Measurements from ENCODE around the gene ANXA2.

ANXA2 gene

DNA sequence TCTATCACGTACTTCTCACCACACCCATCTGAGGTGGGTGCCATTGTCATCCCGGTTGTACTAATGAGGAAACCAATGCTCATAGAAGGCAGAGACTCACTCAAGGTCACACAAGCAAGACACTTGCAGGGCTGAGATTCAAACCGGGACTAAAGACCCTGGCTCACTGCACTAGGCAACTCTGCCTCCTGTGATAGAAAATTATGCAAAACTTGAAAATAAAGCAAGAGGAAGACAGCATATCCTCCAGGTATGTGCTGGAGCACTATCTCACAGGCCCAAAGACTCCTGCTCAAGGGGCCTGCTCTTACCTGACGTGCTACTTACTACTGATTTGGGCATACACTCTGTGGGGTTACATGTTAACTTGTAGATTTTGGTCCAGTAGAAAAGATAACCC lies 25.6 kb downstream of the ANXA2 start:
- TF ChIP-seq, protein P1, sequence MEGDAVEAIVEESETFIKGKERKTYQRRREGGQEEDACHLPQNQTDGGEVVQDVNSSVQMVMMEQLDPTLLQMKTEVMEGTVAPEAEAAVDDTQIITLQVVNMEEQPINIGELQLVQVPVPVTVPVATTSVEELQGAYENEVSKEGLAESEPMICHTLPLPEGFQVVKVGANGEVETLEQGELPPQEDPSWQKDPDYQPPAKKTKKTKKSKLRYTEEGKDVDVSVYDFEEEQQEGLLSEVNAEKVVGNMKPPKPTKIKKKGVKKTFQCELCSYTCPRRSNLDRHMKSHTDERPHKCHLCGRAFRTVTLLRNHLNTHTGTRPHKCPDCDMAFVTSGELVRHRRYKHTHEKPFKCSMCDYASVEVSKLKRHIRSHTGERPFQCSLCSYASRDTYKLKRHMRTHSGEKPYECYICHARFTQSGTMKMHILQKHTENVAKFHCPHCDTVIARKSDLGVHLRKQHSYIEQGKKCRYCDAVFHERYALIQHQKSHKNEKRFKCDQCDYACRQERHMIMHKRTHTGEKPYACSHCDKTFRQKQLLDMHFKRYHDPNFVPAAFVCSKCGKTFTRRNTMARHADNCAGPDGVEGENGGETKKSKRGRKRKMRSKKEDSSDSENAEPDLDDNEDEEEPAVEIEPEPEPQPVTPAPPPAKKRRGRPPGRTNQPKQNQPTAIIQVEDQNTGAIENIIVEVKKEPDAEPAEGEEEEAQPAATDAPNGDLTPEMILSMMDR (conservative IDR thresholded peaks at IDR 0.05; ENCODE audit: control insufficient read depth, insufficient read depth, low read depth, low read length): no peak
- H3K4me3 ChIP-seq (ENCODE audit: control insufficient read depth, low read depth, low read length): no peak overlapping the region
- no peak for DNase-seq (ENCODE audit: low read depth)

DNA sequence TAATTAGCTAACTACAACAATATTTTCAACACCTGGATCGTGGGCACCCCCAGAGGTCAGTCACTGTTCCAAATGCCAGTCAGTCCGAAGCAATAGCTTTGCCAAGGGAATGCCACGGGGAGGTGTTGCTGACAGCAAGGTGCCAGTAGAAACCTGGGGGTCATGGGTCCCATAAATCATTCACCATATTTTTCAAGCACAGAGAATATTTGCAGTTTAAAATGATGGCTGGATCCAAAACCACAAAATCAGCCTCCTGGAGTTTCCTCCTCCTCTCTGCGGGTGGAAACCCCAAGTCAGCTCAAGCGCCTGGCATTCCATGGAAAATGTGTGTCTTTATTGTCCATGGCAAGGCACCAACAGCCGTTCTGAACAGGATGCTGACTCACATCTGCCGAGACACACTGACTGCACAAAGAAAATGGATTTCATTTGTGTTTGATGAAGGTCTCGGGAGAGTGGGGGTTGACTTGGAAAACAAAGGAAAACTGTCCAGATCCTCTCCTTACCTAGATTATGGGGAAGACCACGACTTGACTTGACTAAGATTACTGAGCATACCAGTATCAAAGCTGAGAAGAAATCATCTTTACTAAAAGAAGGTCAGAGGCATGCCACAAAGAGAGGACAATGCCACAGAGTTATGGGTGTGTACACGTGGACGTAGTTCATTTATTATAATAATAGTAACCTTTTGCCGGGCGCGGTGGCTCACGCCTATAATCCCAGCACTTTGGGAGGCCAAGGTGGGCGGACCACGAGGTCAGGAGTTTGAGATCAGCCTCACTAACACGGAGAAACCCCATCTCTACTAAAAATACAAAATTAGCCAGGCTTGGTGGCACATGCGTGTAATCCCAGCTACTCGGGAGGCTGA lies 26.4 kb downstream of the ANXA2 start:
- DNase-seq (ENCODE audit: low read depth): peak; percentile 99
- H3K4me3 ChIP-seq (ENCODE audit: control insufficient read depth, low read depth, low read length): no peak overlapping the region
- TF ChIP-seq, protein P1 (conservative IDR thresholded peaks at IDR 0.05; ENCODE audit: control insufficient read depth, insufficient read depth, low read depth, low read length): no peak

DNA sequence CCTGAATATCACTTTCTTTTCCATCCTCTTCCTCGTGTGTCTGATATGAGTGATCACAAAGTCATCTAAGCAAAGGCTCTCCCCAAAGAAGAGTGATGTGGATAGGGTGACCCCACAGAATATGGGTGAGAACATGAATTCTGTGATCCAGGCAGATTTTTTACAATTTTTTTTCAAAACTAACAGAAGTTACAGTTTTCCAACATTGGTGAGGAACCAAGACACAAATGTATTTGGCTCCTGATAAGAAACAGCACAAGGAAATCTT lies 27.0 kb downstream of the ANXA2 start:
- TF ChIP-seq, protein P1 (conservative IDR thresholded peaks at IDR 0.05; ENCODE audit: control insufficient read depth, insufficient read depth, low read depth, low read length): no peak
- no peak overlapping the region for H3K4me3 ChIP-seq (ENCODE audit: control insufficient read depth, low read depth, low read length)
- DNase-seq (ENCODE audit: low read depth): no peak

DNA sequence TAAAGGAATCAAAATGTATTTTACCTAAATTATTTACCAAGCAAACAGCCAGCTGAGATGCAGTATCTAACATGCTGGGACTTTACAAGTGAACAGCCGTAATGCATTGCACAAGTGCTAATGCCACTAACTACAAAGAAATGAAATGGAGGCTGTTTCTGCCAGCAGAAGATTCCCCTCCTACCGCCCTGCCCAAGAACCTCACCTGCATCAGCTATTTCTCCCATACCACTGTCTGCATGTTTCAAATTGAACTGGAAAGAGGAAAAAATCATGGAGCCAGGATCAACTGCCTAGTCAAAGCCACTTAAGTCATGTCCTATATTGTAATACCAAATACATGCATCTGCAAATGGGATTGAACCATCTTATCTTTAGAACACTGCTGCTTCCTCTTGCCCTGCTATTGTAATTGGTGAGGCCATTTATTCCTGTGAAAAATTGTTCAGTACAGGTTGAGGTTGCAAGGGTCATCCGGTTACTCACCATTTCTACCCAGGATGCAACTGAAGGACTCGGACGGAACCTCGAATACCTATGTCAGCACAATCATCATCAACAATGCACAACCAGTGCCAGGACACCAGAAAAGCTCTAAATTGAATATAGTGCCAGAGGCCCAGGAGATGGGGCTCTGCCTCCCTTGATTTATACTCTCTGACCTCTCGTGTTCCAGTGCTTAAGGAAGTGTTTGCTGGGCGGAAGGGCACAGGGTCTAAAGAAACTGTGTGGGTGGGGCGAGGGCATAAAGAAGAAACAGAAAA lies 27.5 kb downstream of the ANXA2 start:
- TF ChIP-seq, protein P1 (conservative IDR thresholded peaks at IDR 0.05; ENCODE audit: control insufficient read depth, insufficient read depth, low read depth, low read length): no peak
- no peak overlapping the region for H3K4me3 ChIP-seq (ENCODE audit: control insufficient read depth, low read depth, low read length)
- peak; percentile 72 for DNase-seq (ENCODE audit: low read depth)

DNA sequence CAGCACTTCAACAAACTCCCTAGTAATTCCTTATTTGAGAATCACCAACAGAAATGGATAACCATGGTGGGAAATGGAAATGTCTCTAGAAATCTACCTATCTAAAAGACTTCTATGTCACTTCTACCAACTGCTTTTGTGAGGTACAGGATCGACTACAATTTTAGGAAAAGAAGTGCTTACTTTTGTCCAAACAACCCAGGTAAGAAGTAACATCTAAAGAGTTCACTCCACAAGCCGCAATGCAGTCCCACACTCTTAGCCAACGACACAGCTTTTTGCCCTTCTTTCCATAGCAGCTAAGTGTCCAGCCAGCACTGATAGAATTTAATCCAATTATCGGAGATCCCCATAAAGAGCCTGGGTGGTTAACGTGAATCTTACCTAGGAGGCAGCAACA lies 28.1 kb downstream of the ANXA2 start:
- no peak overlapping the region for H3K4me3 ChIP-seq (ENCODE audit: control insufficient read depth, low read depth, low read length)
- no peak for DNase-seq (ENCODE audit: low read depth)
- TF ChIP-seq, protein P1 (conservative IDR thresholded peaks at IDR 0.05; ENCODE audit: control insufficient read depth, insufficient read depth, low read depth, low read length): no peak

DNA sequence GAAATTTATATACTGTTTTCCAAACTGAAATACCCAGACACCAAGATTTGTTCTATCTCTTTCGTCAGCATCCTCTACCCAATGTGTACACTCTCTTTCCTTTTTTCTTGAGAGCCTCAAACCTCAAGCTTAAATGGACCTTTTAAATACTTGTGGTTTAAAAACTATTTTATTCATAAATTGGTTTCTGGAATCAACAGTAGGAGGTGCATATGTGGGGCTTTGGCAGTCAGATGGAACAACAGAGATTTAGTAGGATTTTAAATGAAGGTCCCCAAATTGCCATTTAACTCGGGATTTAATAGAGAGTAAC lies 33.2 kb downstream of the ANXA2 start:
- TF ChIP-seq, protein P1 (conservative IDR thresholded peaks at IDR 0.05; ENCODE audit: control insufficient read depth, insufficient read depth, low read depth, low read length): no peak
- no peak overlapping the region for H3K4me3 ChIP-seq (ENCODE audit: control insufficient read depth, low read depth, low read length)
- no peak for DNase-seq (ENCODE audit: low read depth)

All from fibroblast of mammary gland (primary cell).